HepG2 (cell line): ENCODE data around the gene CDC42EP4. TPM values are rescaled to one million over a fixed set of nuclear protein-coding genes. Genes with fewer than 3 reads are reported as not detected.
A peak's percentile ranks its signal among the peaks of the same experiment; 100 is the strongest.

Source experiments
- CENPT ChIP-seq: sonication (generic); formaldehyde crosslinking; IDR thresholded peaks from 2 replicates; pipeline ENCODE4 v1.8.0; 2022; ENCODE audit warnings: low read depth, mild to moderate bottlenecking, moderate library complexity, missing genetic modification reagents
- FOXA3 ChIP-seq: IDR thresholded peaks from 2 replicates; pipeline ENCODE4 v1.6.1; 2016; ENCODE audit warnings: missing genetic modification reagents, missing compliant biosample characterization
- NFIC ChIP-seq: IDR thresholded peaks from 2 replicates; pipeline ENCODE4 v1.6.1; 2012; ENCODE audit warnings: mild to moderate bottlenecking, low read length, inconsistent platforms
- NFKB2 ChIP-seq: sonication (generic); formaldehyde crosslinking; IDR thresholded peaks from 2 replicates; pipeline ENCODE4 v1.4.0; 2020; ENCODE audit warnings: missing genetic modification reagents, borderline replicate concordance
- NR2F6 ChIP-seq, 2 experiments: IDR thresholded peaks; 2 replicates each; pipeline ENCODE4 v1.6.1; 2016; ENCODE audit warnings: antibody characterized with exemption in 1 of 2, mild to moderate bottlenecking in 1 of 2
- SP2 ChIP-seq: sonication (generic); formaldehyde crosslinking; IDR thresholded peaks from 2 replicates; pipeline ENCODE4 v1.5.1; 2020; ENCODE audit warnings: mild to moderate bottlenecking, missing genetic modification reagents
- TAF1 ChIP-seq: sonication (generic); formaldehyde crosslinking; IDR thresholded peaks from 2 replicates; pipeline ENCODE4 v1.4.0; 2020; ENCODE audit warnings: missing genetic modification reagents
- TEAD2 ChIP-seq: sonication (generic); formaldehyde crosslinking; IDR thresholded peaks from 2 replicates; pipeline ENCODE4 v1.9.0; 2021; ENCODE audit warnings: missing genetic modification reagents
- ZHX2 ChIP-seq, 2 experiments: sonication (generic) in 1 of 2; formaldehyde crosslinking in 1 of 2; IDR thresholded peaks; 2 replicates each; pipeline versions ENCODE4 v1.6.1 to v1.9.0; 2014 to 2022; ENCODE audit warnings: antibody characterized with exemption in 1 of 2, borderline replicate concordance in 1 of 2, inconsistent platforms in 1 of 2, low read depth in 1 of 2, missing genetic modification reagents in 1 of 2
- ZNF142 ChIP-seq: sonication (generic); formaldehyde crosslinking; IDR thresholded peaks from 2 replicates; pipeline ENCODE4 v1.4.0; 2020; ENCODE audit warnings: missing genetic modification reagents
- ZNF597 ChIP-seq: sonication (generic); formaldehyde crosslinking; IDR thresholded peaks from 2 replicates; pipeline ENCODE4 v1.5.0; 2020; ENCODE audit warnings: missing genetic modification reagents
- ZNF639 ChIP-seq: conservative IDR thresholded peaks from 2 replicates; pipeline ENCODE4 v1.6.1; 2018; ENCODE audit warnings: missing genetic modification reagents
- polyA plus RNA-seq, 8 experiments: library from polyadenylated mRNA; depleted of rRNA in 3 of 8; stranded (reverse) in 7 of 8; unstranded in 1 of 8; fragments of >200 nt; fragmentation: Illumina TruSeq in 4 of 8; extraction: Trizol in 4 of 8; gene quantifications; 2 replicates each; pipeline versions ENCODE4 v1.2.1 to v1.2.3, GENCODE V29; 2011 to 2016; ENCODE audit warnings: low read depth in 4 of 8, missing spikeins in 1 of 8, mixed read lengths in 1 of 8; ENCODE audit not compliant: insufficient read depth in 1 of 8
- total RNA-seq, 5 experiments: library from RNA; depleted of rRNA; stranded (reverse); fragments of >200 nt; fragmentation: Illumina TruSeq; extraction: Trizol; gene quantifications; 2 replicates each; pipeline ENCODE4 v1.2.3, GENCODE V29; 2016; ENCODE audit warnings: low read depth in 1 of 5
- TF ChIP-seq, protein P1 (sequence below): sonication (generic); formaldehyde crosslinking; IDR thresholded peaks from 2 replicates; pipeline ENCODE4 v1.5.1; 2020; ENCODE audit warnings: missing genetic modification reagents, mild to moderate bottlenecking, borderline replicate concordance

CDC42EP4 gene
- total and polyA plus RNA-seq, 2 of the 13 experiments (the other 11 are each of a cell fraction or from before 2014, with no cell fraction given) = 19.0 to 54.0 TPM

- no peak for TF ChIP-seq CENPT (CRISPR knock-in tag)
- no peak; the same call in 1 of the 2 replicates for TF ChIP-seq NFKB2 (CRISPR knock-in tag)
- peak; percentile 71 for TF ChIP-seq NFIC
- no peak for TF ChIP-seq TAF1 (CRISPR knock-in tag)
- no peak for TF ChIP-seq ZNF142 (CRISPR knock-in tag)
- TF ChIP-seq TEAD2 (CRISPR knock-in tag) = no peak; the same call in 1 of the 2 replicates
- no peak for TF ChIP-seq ZNF597 (CRISPR knock-in tag)
- TF ChIP-seq NR2F6 (IDR thresholded peaks at IDR 0.05) = peak; percentile 43
- peak; percentile 39; the same call in 1 of the 2 replicates for TF ChIP-seq NR2F6 (CRISPR knock-in tag; IDR thresholded peaks at IDR 0.05)
- no peak for TF ChIP-seq ZNF639 (CRISPR knock-in tag)
- TF ChIP-seq, protein P1, sequence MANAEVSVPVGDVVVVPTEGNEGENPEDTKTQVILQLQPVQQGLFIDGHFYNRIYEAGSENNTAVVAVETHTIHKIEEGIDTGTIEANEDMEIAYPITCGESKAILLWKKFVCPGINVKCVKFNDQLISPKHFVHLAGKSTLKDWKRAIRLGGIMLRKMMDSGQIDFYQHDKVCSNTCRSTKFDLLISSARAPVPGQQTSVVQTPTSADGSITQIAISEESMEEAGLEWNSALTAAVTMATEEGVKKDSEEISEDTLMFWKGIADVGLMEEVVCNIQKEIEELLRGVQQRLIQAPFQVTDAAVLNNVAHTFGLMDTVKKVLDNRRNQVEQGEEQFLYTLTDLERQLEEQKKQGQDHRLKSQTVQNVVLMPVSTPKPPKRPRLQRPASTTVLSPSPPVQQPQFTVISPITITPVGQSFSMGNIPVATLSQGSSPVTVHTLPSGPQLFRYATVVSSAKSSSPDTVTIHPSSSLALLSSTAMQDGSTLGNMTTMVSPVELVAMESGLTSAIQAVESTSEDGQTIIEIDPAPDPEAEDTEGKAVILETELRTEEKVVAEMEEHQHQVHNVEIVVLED = peak; percentile 39; the same call in 1 of the 2 replicates
- TF ChIP-seq FOXA3 (CRISPR knock-in tag) = 0 out of 2 replicates have a peak, but pooled peaks have one; percentile 16
- no peak for TF ChIP-seq ZHX2 (IDR thresholded peaks at IDR 0.05; ENCODE audit: low read depth)
- TF ChIP-seq ZHX2 (CRISPR knock-in tag; IDR thresholded peaks at IDR 0.05; ENCODE audit: borderline replicate concordance) = no peak; the same call in 1 of the 2 replicates
- TF ChIP-seq SP2 (CRISPR knock-in tag) = no peak
Observed at GRCh38 chr17:73278049-73278464, 33.7 kb downstream of the CDC42EP4 start (continued).
